Panc1 (cell line): ENCODE measurements around the gene PKP2.

Experiments used
- CTCF ChIP-seq: fragments of 450-650 bp; IDR thresholded peaks from 2 replicates; pipeline ENCODE4 v1.5.1; 2017; ENCODE audit warnings: mild to moderate bottlenecking
- POLR2AphosphoS5 ChIP-seq: IDR thresholded peaks from 2 replicates; pipeline ENCODE4 v1.6.1; 2012; ENCODE audit warnings: mild to moderate bottlenecking, low read depth, low read length, moderate library complexity
- REST ChIP-seq, 2 experiments: IDR thresholded peaks; 2 replicates each; pipeline ENCODE4 v1.6.1; 2011 to 2012; ENCODE audit warnings: low read depth in 2 of 2, control low read depth in 1 of 2, low read length in 1 of 2, mild to moderate bottlenecking in 1 of 2, moderate library complexity in 1 of 2; ENCODE audit not compliant: insufficient read depth in 1 of 2

- TF ChIP-seq CTCF (no peak), POLR2AphosphoS5 (no peak), REST (IDR thresholded peaks at IDR 0.05; ENCODE audit: insufficient read depth in 1 of 2, low read depth in 2 of 2, low read length in 1 of 2) (no peak)
These were observed 76.1 kb downstream of the PKP2 start for GRCh38 chr12:32820376-32820931.
